Measurements from ENCODE around the gene ALPI. TPM values are rescaled to one million over a fixed set of nuclear protein-coding genes. Genes with fewer than 3 reads are reported as not detected.

ALPI gene
- total and polyA plus RNA-seq, 9 of the 15 experiments (the other 6 are each of a cell fraction or from before 2014, with no cell fraction given), result not detected

DNA sequence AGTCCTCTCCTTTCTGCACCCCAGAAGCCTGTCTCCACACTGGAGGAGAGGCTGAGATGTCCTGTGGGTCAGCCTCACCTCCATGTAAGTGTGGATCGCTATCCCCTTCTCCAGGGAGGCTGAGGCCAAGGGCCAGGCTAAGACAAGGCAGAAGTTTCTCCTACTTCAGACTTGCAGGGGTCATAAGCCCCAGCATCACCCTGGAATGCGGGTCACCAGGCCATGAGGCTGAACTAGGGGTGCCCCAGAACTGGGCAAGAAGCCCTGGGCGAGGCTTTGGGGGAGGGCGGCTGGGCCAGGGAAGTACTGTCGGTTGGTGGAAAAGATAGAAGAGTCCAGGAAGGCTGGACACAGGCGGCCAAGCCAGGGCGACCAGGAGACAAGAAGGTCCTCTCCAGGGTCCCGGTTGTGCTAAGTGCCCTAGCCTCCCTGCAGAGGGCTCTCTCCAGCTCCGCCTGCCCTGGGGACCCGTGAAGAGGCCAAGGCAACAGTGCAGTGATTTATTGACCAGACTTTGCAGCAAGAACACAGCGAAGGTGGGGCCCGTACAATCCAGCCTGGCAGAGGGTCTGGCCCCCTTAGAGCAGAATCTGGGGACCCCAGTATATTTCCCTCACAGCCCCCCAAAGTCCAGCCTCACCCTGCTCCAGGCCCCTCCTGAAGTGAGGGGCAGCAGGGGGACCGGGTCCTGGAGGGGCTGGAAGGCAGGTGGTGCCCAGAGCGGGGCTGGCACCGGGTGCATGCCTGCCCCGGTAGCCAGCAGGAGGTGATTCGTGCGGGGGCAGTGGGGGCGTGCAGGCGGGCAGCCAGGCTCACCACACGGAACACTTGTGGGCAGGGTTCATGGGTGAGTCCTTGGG, 23.6 kb downstream of the ALPI start:
- no peaks in the 10 kb centered on the region for H3K79me2 ChIP-seq (ENCODE audit: control insufficient read depth, insufficient read depth, low read length)
- intact Hi-C loops (cut with micrococcal nuclease) (no loop called here), in situ Hi-C loops (cut with MboI) (no loop called here)
- BruUV-seq (replicated peaks), result no TSS peak
- no peaks in the 10 kb centered on the region for H4K20me1 ChIP-seq (replicated peaks; ENCODE audit: control insufficient read depth, insufficient read depth, low read length)
- no peaks in the 10 kb centered on the region for H3K9me3 ChIP-seq (replicated peaks; ENCODE audit: control insufficient read depth, insufficient read depth, low read depth, low read length)
- no peak overlapping the region for H3K9ac ChIP-seq (ENCODE audit: insufficient read depth in 1 of 2, low read depth in 2 of 2, low read length in 2 of 2)
- no peaks in the 10 kb centered on the region for H3K9me1 ChIP-seq (ENCODE audit: control insufficient read depth, insufficient read depth, low read length)
- WGBS (ENCODE audit: insufficient coverage, low coverage, missing lambda C conversion rate), result 1% methylated on average over 12 of the region's 21 CpGs
- H3K4me2 ChIP-seq (ENCODE audit: insufficient read depth, low read length), result no peak overlapping the region
- H3K4me1 ChIP-seq (replicated peaks in 1 of 2; ENCODE audit: control insufficient read depth in 2 of 2, insufficient read depth in 2 of 2, low read length in 2 of 2), result peaks cover 0 to 3% of the 10 kb centered on the region in 2 experiments; a peak in 1 of 5 replicates
- no peak for TF ChIP-seq ZNF143 (CRISPR knock-in tag; IDR thresholded peaks at IDR 0.05)
- TF ChIP-seq BCL6 (CRISPR knock-in tag; IDR thresholded peaks at IDR 0.05), result no peak
- no peak for TF ChIP-seq RBM25 (IDR thresholded peaks at IDR 0.05; ENCODE audit: low read depth, low read length, severe bottlenecking)
- TF ChIP-seq NCOA1 (IDR thresholded peaks at IDR 0.05; ENCODE audit: low read depth), result no peak
- TF ChIP-seq, protein P1, sequence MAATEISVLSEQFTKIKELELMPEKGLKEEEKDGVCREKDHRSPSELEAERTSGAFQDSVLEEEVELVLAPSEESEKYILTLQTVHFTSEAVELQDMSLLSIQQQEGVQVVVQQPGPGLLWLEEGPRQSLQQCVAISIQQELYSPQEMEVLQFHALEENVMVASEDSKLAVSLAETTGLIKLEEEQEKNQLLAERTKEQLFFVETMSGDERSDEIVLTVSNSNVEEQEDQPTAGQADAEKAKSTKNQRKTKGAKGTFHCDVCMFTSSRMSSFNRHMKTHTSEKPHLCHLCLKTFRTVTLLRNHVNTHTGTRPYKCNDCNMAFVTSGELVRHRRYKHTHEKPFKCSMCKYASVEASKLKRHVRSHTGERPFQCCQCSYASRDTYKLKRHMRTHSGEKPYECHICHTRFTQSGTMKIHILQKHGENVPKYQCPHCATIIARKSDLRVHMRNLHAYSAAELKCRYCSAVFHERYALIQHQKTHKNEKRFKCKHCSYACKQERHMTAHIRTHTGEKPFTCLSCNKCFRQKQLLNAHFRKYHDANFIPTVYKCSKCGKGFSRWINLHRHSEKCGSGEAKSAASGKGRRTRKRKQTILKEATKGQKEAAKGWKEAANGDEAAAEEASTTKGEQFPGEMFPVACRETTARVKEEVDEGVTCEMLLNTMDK (IDR thresholded peaks at IDR 0.05; ENCODE audit: borderline replicate concordance, insufficient read depth, low read depth, low read length, poor library complexity, severe bottlenecking), result peak; percentile 7
- peak in 1 of 2 experiments; percentile 31; a peak in 1 of 4 replicates for TF ChIP-seq RCOR1 (IDR thresholded peaks at IDR 0.05; ENCODE audit: borderline replicate concordance in 1 of 2, low read depth in 2 of 2, low read length in 2 of 2)
- no peak for TF ChIP-seq NFYB (IDR thresholded peaks at IDR 0.05; ENCODE audit: extremely low read depth, insufficient read length)
- TF ChIP-seq POLR2G (IDR thresholded peaks at IDR 0.05; ENCODE audit: low read depth, low read length), result no peak
- ChIA-PET POLR2A (no interaction called here), CTCF (ENCODE audit: low intra/inter-chr PET ratio) (no interaction called here)
- DNase-seq (ENCODE audit: extremely low read depth in 1 of 4, low spot score in 3 of 4) (peak in 1 of 4 experiments; percentile 17), ATAC-seq (peak; percentile 74), FAIRE-seq (no peak)
- H3K4me3 ChIP-seq, result no peak overlapping the region
- H3K27ac ChIP-seq (ENCODE audit: extremely low read depth, low read depth, low read length), result no peak overlapping the region
- no peaks in the 10 kb centered on the region for H3K36me3 ChIP-seq (ENCODE audit: control insufficient read depth, insufficient read depth, low read length)
- peaks cover 0 to 19% of the 10 kb centered on the region in 2 experiments; a peak in 3 of 5 replicates for H3K27me3 ChIP-seq (ENCODE audit: control insufficient read depth in 2 of 2, insufficient read depth in 2 of 2, low read length in 2 of 2)
- no peak overlapping the region for H2AFZ ChIP-seq (ENCODE audit: low read depth, low read length)

Measured in K562 (cell line).